WERI-Rb-1 (cell line): ENCODE data around the gene CDC14B.

Experiments used
- DNase-seq: peaks from one replicate; pipeline ENCODE4 v3.0.0-alpha.2; 2020
- H3K27ac ChIP-seq: fragments of 250-450 bp; sonication (Bioruptor Pico); 2 replicates; pipeline ENCODE4 v1.5.1; 2020; ENCODE audit warnings: mild to moderate bottlenecking, moderate library complexity
- H3K27me3 ChIP-seq: fragments of 250-450 bp; sonication (Bioruptor Pico); 2 replicates; pipeline ENCODE4 v1.5.1; 2021; ENCODE audit warnings: mild to moderate bottlenecking, low read depth, moderate library complexity; ENCODE audit not compliant: insufficient read depth, severe bottlenecking
- H3K36me3 ChIP-seq: fragments of 250-450 bp; sonication (Bioruptor Pico); 2 replicates; pipeline ENCODE4 v1.5.1; 2020; ENCODE audit warnings: mild to moderate bottlenecking, moderate library complexity
- H3K4me3 ChIP-seq: 2 replicates; pipeline ENCODE4 v1.5.1; 2011; ENCODE audit warnings: low read depth, mild to moderate bottlenecking, control low read depth, low read length
- H3K9me3 ChIP-seq: fragments of 250-450 bp; sonication (Bioruptor Pico); 2 replicates; pipeline ENCODE4 v1.5.1; 2021; ENCODE audit warnings: mild to moderate bottlenecking, moderate library complexity; ENCODE audit not compliant: severe bottlenecking
- TF ChIP-seq, protein P1 (sequence below): IDR thresholded peaks from 2 replicates; pipeline ENCODE4 v1.5.1; 2011; ENCODE audit warnings: low read depth, mild to moderate bottlenecking, control low read depth, inconsistent platforms, low read length

The CDC14B gene

DNA sequence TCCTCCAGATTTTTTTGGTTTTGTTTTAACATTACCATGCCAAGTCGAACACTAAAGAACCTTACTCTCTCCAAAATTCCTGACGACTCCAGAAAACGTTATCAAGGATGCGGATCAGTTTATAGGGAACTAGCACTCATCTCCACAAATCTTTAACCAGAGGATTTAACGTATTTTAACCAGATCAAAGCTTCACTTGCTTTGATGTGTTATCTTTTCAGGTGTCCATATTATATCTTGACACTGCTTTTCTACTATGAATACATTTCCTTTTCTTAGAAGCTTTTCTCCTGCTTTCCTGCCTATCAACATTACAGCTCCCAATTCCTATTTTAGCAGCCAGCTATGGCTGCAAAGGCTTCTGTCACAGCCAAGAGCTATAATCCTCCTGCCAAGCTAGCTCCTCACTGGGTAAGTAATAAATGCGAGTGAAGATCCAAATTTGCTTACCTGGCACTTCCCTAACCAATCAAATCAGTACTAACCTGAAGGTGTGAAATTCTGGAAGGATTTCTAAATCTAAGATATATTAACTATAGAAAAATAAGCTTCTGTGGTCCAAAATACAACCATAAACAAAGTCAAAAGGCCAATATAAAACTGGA, 60.2 kb downstream of the CDC14B start:
- TF ChIP-seq, protein P1, sequence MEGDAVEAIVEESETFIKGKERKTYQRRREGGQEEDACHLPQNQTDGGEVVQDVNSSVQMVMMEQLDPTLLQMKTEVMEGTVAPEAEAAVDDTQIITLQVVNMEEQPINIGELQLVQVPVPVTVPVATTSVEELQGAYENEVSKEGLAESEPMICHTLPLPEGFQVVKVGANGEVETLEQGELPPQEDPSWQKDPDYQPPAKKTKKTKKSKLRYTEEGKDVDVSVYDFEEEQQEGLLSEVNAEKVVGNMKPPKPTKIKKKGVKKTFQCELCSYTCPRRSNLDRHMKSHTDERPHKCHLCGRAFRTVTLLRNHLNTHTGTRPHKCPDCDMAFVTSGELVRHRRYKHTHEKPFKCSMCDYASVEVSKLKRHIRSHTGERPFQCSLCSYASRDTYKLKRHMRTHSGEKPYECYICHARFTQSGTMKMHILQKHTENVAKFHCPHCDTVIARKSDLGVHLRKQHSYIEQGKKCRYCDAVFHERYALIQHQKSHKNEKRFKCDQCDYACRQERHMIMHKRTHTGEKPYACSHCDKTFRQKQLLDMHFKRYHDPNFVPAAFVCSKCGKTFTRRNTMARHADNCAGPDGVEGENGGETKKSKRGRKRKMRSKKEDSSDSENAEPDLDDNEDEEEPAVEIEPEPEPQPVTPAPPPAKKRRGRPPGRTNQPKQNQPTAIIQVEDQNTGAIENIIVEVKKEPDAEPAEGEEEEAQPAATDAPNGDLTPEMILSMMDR: no peak
- no peak for DNase-seq
- no peak overlapping the region for H3K4me3 ChIP-seq
- H3K27me3 ChIP-seq: no peaks in the 10 kb centered on the region
- peaks cover 4% of the 10 kb centered on the region; the same call in 1 of the 2 replicates for H3K36me3 ChIP-seq
- H3K27ac ChIP-seq: no peak overlapping the region
- no peaks in the 10 kb centered on the region for H3K9me3 ChIP-seq

GRCh38 chr9:96557921-96558320, 61.7 kb downstream of the CDC14B start:
- H3K27me3 ChIP-seq: no peaks in the 10 kb centered on the region
- no peak overlapping the region for H3K4me3 ChIP-seq
- no peak overlapping the region for H3K27ac ChIP-seq
- H3K9me3 ChIP-seq: no peaks in the 10 kb centered on the region
- H3K36me3 ChIP-seq: peaks cover 4% of the 10 kb centered on the region; the same call in 1 of the 2 replicates
- no peak for DNase-seq
- TF ChIP-seq, protein P1: no peak

- no peak overlapping the region for H3K4me3 ChIP-seq
- H3K27me3 ChIP-seq: no peaks in the 10 kb centered on the region
- H3K27ac ChIP-seq: no peak overlapping the region
- H3K9me3 ChIP-seq: no peaks in the 10 kb centered on the region
- no peak for DNase-seq
- TF ChIP-seq, protein P1: no peak
- peaks cover 4% of the 10 kb centered on the region; the same call in 1 of the 2 replicates for H3K36me3 ChIP-seq
Observed at GRCh38 chr9:96556701-96557461, 62.8 kb downstream of the CDC14B start.

DNA sequence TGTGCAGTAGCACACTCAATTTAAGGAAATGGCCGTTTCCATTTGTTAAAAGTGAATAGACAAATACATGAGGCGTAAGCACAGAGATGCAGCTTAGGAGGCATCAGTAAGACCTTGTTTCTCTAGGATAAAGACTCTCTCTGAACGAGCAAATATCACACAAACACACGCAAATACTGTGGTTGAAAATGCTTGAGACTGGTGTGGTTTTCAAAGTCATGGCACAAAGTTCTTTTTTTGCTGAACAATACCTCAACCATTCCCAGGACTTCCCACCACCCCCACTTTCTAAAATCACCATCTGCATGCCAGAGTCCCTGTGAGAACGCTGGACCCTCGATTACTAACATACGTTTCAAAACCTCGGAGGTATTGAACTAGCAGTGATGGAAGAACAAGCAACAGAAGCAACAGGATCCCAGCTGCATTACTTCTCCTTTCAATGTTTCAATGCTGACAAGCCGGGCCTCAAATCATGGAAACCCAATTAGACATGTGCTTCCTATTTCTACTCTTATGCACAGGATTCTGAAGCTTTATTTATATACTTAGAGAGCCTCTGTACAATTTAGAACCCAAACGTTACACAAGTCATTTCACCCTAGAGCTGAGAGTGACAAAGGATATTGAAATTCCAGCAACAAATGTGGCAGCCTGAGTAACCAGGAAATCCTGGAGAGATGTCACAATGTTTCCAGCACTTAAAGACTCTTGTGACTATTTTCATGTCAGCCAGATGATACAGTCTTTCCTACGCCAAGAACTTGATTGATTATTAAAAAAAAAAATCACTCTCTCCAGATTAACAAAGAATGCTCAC, 63.9 kb downstream of the CDC14B start:
- no peaks in the 10 kb centered on the region for H3K36me3 ChIP-seq
- H3K9me3 ChIP-seq: no peaks in the 10 kb centered on the region
- no peak overlapping the region for H3K27ac ChIP-seq
- TF ChIP-seq, protein P1: no peak
- no peak for DNase-seq
- H3K4me3 ChIP-seq: no peak overlapping the region
- no peaks in the 10 kb centered on the region for H3K27me3 ChIP-seq

- Histone ChIP-seq H3K27me3 (no peaks in the 10 kb centered on the region), H3K27ac (no peak overlapping the region), H3K36me3 (no peaks in the 10 kb centered on the region), H3K9me3 (no peaks in the 10 kb centered on the region), H3K4me3 (no peak overlapping the region)
- TF ChIP-seq, protein P1: no peak
- DNase-seq: no peak
Observed at GRCh38 chr9:96554801-96555566, 64.7 kb downstream of the CDC14B start.
